HepG2 (cell line): ENCODE measurements around the gene SMOC1. TPM values are rescaled to one million over a fixed set of nuclear protein-coding genes. Genes with fewer than 3 reads are reported as not detected.

Source experiments
- ARNTL ChIP-seq: sonication (generic); formaldehyde crosslinking; IDR thresholded peaks from 2 replicates; pipeline ENCODE4 v1.4.0; 2020; ENCODE audit warnings: mild to moderate bottlenecking, missing genetic modification reagents
- ATF7-NPFF ChIP-seq: sonication (generic); formaldehyde crosslinking; IDR thresholded peaks from 2 replicates; pipeline ENCODE4 v1.8.1; 2023; ENCODE audit warnings: mild to moderate bottlenecking, low read depth, missing genetic modification reagents, moderate library complexity
- BCL3 ChIP-seq: sonication (generic); formaldehyde crosslinking; IDR thresholded peaks from 2 replicates; pipeline ENCODE4 v1.5.1; 2020; ENCODE audit warnings: mild to moderate bottlenecking, missing genetic modification reagents, moderate library complexity
- BCL6 ChIP-seq: IDR thresholded peaks from 2 replicates; pipeline ENCODE4 v1.6.1; 2016; ENCODE audit warnings: missing genetic modification reagents, missing compliant biosample characterization
- CCAR2 ChIP-seq: fragments of 200-400 bp; formaldehyde crosslinking; optimal IDR thresholded peaks from 2 replicates; pipeline ENCODE3; 2018; ENCODE audit warnings: low read depth, mild to moderate bottlenecking, low read length, moderate library complexity
- FLYWCH1 ChIP-seq: sonication (generic); formaldehyde crosslinking; IDR thresholded peaks from 2 replicates; pipeline ENCODE4 v1.8.1; 2023; ENCODE audit warnings: mild to moderate bottlenecking, missing genetic modification reagents
- HOXA3 ChIP-seq: sonication (generic); formaldehyde crosslinking; IDR thresholded peaks from 2 replicates; pipeline ENCODE4 v1.5.0; 2020; ENCODE audit warnings: missing genetic modification reagents
- KAT8 ChIP-seq: IDR thresholded peaks from 2 replicates; pipeline ENCODE4 v1.6.1; 2016; ENCODE audit warnings: missing genetic modification reagents, missing compliant biosample characterization
- MEIS2 ChIP-seq: sonication (generic); formaldehyde crosslinking; IDR thresholded peaks from 2 replicates; pipeline ENCODE4 v1.9.0; 2021; ENCODE audit warnings: mild to moderate bottlenecking, missing genetic modification reagents
- NR2F6 ChIP-seq, 2 experiments: IDR thresholded peaks; 2 replicates each; pipeline ENCODE4 v1.6.1; 2016; ENCODE audit warnings: antibody characterized with exemption in 1 of 2, mild to moderate bottlenecking in 1 of 2
- POLR2A ChIP-seq, 2 experiments: IDR thresholded peaks; 2 replicates each; pipeline ENCODE4 v1.6.1; 2011; ENCODE audit warnings: low read depth in 2 of 2, low read length in 2 of 2, mild to moderate bottlenecking in 1 of 2, moderate library complexity in 1 of 2; ENCODE audit not compliant: insufficient read depth in 1 of 2
- POLR2AphosphoS5 ChIP-seq: IDR thresholded peaks from 2 replicates; pipeline ENCODE4 v1.6.1; 2012; ENCODE audit warnings: low read depth, low read length
- SKI ChIP-seq: fragments of 450-650 bp; IDR thresholded peaks from one replicate; pipeline ENCODE4 v1.6.1; 2018; ENCODE audit warnings: mild to moderate bottlenecking; ENCODE audit not compliant: partially characterized antibody
- SP1 ChIP-seq, 2 experiments: fragments of 450-650 bp in 1 of 2; sonication (generic) in 1 of 2; formaldehyde crosslinking in 1 of 2; IDR thresholded peaks; 2 replicates each; pipeline versions ENCODE4 v1.4.0 to v1.6.1; 2016 to 2020; ENCODE audit warnings: missing genetic modification reagents in 1 of 2
- TSC22D2 ChIP-seq: sonication (generic); formaldehyde crosslinking; IDR thresholded peaks from 2 replicates; pipeline ENCODE4 v1.5.1; 2020; ENCODE audit warnings: missing genetic modification reagents, mild to moderate bottlenecking, borderline replicate concordance
- ZIK1 ChIP-seq: sonication (generic); formaldehyde crosslinking; IDR thresholded peaks from 2 replicates; pipeline ENCODE4 v1.5.0; 2020; ENCODE audit warnings: mild to moderate bottlenecking, low read depth, missing genetic modification reagents, borderline replicate concordance
- ZMAT3 ChIP-seq: sonication (generic); formaldehyde crosslinking; conservative IDR thresholded peaks from 2 replicates; pipeline ENCODE4 v1.7.0; 2021; ENCODE audit warnings: missing genetic modification reagents
- ZNF225 ChIP-seq: sonication (generic); formaldehyde crosslinking; IDR thresholded peaks from 2 replicates; pipeline ENCODE4 v1.4.0; 2020; ENCODE audit warnings: mild to moderate bottlenecking, missing genetic modification reagents
- ZNF24 ChIP-seq: fragments of 450-650 bp; IDR thresholded peaks from 2 replicates; pipeline ENCODE4 v1.6.1; 2017; ENCODE audit warnings: antibody characterized with exemption, mild to moderate bottlenecking
- ZNF431 ChIP-seq: sonication (generic); formaldehyde crosslinking; IDR thresholded peaks from 2 replicates; pipeline ENCODE4 v1.9.0; 2022; ENCODE audit warnings: missing genetic modification reagents, low read depth, mild to moderate bottlenecking, borderline replicate concordance
- ZNF569 ChIP-seq: sonication (generic); formaldehyde crosslinking; IDR thresholded peaks from 2 replicates; pipeline ENCODE4 v1.5.0; 2020; ENCODE audit warnings: mild to moderate bottlenecking, missing genetic modification reagents, moderate library complexity, borderline replicate concordance
- ZNF609 ChIP-seq: sonication (generic); formaldehyde crosslinking; IDR thresholded peaks from 2 replicates; pipeline ENCODE4 v1.4.0; 2020; ENCODE audit warnings: mild to moderate bottlenecking, missing genetic modification reagents, borderline replicate concordance
- ZNF644 ChIP-seq: IDR thresholded peaks from 2 replicates; pipeline ENCODE4 v1.6.1; 2016; ENCODE audit warnings: low read depth
- ZNF746 ChIP-seq: sonication (generic); formaldehyde crosslinking; IDR thresholded peaks from 2 replicates; pipeline ENCODE4 v1.8.0; 2022; ENCODE audit warnings: mild to moderate bottlenecking, missing genetic modification reagents
- ZNF792 ChIP-seq: IDR thresholded peaks from 2 replicates; pipeline ENCODE4 v1.6.1; 2016
- ZNF816 ChIP-seq: sonication (generic); formaldehyde crosslinking; IDR thresholded peaks from 2 replicates; pipeline ENCODE4 v1.8.0; 2022; ENCODE audit warnings: missing genetic modification reagents, mild to moderate bottlenecking, borderline replicate concordance
- polyA plus RNA-seq, 8 experiments: library from polyadenylated mRNA; depleted of rRNA in 3 of 8; stranded (reverse) in 7 of 8; unstranded in 1 of 8; fragments of >200 nt; fragmentation: Illumina TruSeq in 4 of 8; extraction: Trizol in 4 of 8; gene quantifications; 2 replicates each; pipeline versions ENCODE4 v1.2.1 to v1.2.3, GENCODE V29; 2011 to 2016; ENCODE audit warnings: low read depth in 4 of 8, missing spikeins in 1 of 8, mixed read lengths in 1 of 8; ENCODE audit not compliant: insufficient read depth in 1 of 8
- total RNA-seq, 5 experiments: library from RNA; depleted of rRNA; stranded (reverse); fragments of >200 nt; fragmentation: Illumina TruSeq; extraction: Trizol; gene quantifications; 2 replicates each; pipeline ENCODE4 v1.2.3, GENCODE V29; 2016; ENCODE audit warnings: low read depth in 1 of 5

Gene SMOC1
- total and polyA plus RNA-seq, 2 of the 13 experiments (the other 11 are each of a cell fraction or from before 2014, with no cell fraction given): 17.8 to 35.6 TPM

- TF ChIP-seq CCAR2 (no peak), ZNF569 (CRISPR knock-in tag) (no peak), NR2F6 (IDR thresholded peaks at IDR 0.05) (peak; percentile 58), NR2F6 (CRISPR knock-in tag; IDR thresholded peaks at IDR 0.05) (peak; percentile 78), ZNF24 (no peak), POLR2AphosphoS5 (no peak; the same call in none of the 2 replicates), ARNTL (CRISPR knock-in tag) (peak; percentile 81), MEIS2 (CRISPR knock-in tag) (peak; percentile 66), ZNF225 (CRISPR knock-in tag) (no peak), ZNF792 (CRISPR knock-in tag) (peak; percentile 66; the same call in 1 of the 2 replicates), SKI (peak; percentile 83), ATF7-NPFF (CRISPR knock-in tag) (peak; percentile 16; the same call in 1 of the 2 replicates), FLYWCH1 (no peak), BCL6 (peak; percentile 82), ZNF431 (CRISPR knock-in tag) (peak; percentile 35; the same call in 1 of the 2 replicates), TSC22D2 (no peak), ZNF746 (CRISPR knock-in tag) (peak; percentile 75), ZNF609 (CRISPR knock-in tag) (peak; percentile 65; the same call in 1 of the 2 replicates), ZNF644 (CRISPR knock-in tag) (peak; percentile 97), HOXA3 (peak; percentile 80; the same call in 1 of the 2 replicates), ZMAT3 (CRISPR knock-in tag) (0 out of 2 replicates have a peak, but pooled peaks have one; percentile 20), ZIK1 (no peak), BCL3 (no peak; the same call in 1 of the 2 replicates), KAT8 (CRISPR knock-in tag) (peak; percentile 73), ZNF816 (CRISPR knock-in tag) (0 out of 2 replicates have a peak, but pooled peaks have one; percentile 53), POLR2A (IDR thresholded peaks at IDR 0.05; ENCODE audit: insufficient read depth in 1 of 2, low read depth in 2 of 2, low read length in 2 of 2) (peak; percentile 21 to 35; a peak in 2 of 4 replicates), SP1 (IDR thresholded peaks at IDR 0.05) (no peak), SP1 (CRISPR knock-in tag; IDR thresholded peaks at IDR 0.05) (peak; percentile 25; the same call in 1 of the 2 replicates)
These were observed 126.1 kb downstream of the SMOC1 start (continued) for GRCh38 chr14:70005281-70005805.
